PFSK-1 (cell line): ENCODE measurements around the gene JAKMIP1.

Experiments
- FOXP2 ChIP-seq: optimal IDR thresholded peaks from 2 replicates; pipeline ENCODE3; 2011; ENCODE audit warnings: borderline replicate concordance, control low read depth, inconsistent platforms; ENCODE audit not compliant: insufficient read depth; ENCODE audit errors: extremely low read length, extremely low read depth
- POLR2AphosphoS5 ChIP-seq: IDR thresholded peaks from 2 replicates; pipeline ENCODE4 v1.6.1; 2012; ENCODE audit warnings: low read depth, mild to moderate bottlenecking, control low read depth, low read length, moderate library complexity
- SIN3A ChIP-seq: IDR thresholded peaks from 2 replicates; pipeline ENCODE4 v1.6.1; 2012; ENCODE audit warnings: mild to moderate bottlenecking, low read length, moderate library complexity, borderline replicate concordance; ENCODE audit not compliant: insufficient read depth
- TAF1 ChIP-seq: IDR thresholded peaks from 2 replicates; pipeline ENCODE4 v1.6.1; 2012; ENCODE audit warnings: low read length, control low read depth, borderline replicate concordance; ENCODE audit not compliant: insufficient read depth
- TF ChIP-seq, protein P1 (sequence below), 2 experiments: IDR thresholded peaks; 2 replicates each; pipeline versions ENCODE4 v1.6.1 to v1.8.0; 2011 to 2012; ENCODE audit warnings: low read depth in 2 of 2, low read length in 2 of 2, control low read depth in 1 of 2, inconsistent platforms in 1 of 2, mild to moderate bottlenecking in 1 of 2, moderate library complexity in 1 of 2; ENCODE audit not compliant: insufficient read depth in 1 of 2

DNA sequence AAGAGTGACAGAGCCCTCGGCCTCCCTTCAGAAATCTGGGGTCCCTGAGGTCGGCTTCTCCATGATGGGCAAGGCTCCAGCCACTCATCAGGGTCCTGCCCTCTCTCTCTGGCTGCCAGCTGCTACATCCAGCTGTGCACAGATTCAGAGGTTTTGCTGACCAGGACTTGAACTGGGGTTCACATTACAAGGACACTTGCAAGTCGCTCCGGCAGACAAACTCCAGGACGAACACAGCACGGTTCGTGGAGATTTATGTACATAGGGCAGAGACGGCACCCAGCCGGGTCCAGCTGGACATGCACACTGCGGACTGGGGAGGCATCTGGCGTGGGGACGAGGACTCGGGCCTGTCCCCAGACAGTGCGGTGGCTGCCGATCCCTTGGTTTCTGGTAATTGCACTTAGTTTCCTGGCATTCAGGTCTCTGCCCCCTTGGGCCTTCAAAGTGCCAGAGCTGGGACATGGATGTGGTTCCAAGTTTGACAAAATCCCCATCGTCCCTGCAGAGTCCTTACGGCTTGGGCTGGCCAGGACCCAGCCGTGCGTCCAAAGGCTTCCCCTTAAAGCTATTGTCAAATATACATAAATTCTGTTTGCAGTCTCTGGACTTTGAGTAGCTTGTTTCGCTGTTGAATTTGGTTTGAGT, 175.9 kb downstream of the JAKMIP1 start:
- TF ChIP-seq POLR2AphosphoS5 (no peak), SIN3A (no peak), FOXP2 (no peak), TAF1 (no peak)
- TF ChIP-seq, protein P1, sequence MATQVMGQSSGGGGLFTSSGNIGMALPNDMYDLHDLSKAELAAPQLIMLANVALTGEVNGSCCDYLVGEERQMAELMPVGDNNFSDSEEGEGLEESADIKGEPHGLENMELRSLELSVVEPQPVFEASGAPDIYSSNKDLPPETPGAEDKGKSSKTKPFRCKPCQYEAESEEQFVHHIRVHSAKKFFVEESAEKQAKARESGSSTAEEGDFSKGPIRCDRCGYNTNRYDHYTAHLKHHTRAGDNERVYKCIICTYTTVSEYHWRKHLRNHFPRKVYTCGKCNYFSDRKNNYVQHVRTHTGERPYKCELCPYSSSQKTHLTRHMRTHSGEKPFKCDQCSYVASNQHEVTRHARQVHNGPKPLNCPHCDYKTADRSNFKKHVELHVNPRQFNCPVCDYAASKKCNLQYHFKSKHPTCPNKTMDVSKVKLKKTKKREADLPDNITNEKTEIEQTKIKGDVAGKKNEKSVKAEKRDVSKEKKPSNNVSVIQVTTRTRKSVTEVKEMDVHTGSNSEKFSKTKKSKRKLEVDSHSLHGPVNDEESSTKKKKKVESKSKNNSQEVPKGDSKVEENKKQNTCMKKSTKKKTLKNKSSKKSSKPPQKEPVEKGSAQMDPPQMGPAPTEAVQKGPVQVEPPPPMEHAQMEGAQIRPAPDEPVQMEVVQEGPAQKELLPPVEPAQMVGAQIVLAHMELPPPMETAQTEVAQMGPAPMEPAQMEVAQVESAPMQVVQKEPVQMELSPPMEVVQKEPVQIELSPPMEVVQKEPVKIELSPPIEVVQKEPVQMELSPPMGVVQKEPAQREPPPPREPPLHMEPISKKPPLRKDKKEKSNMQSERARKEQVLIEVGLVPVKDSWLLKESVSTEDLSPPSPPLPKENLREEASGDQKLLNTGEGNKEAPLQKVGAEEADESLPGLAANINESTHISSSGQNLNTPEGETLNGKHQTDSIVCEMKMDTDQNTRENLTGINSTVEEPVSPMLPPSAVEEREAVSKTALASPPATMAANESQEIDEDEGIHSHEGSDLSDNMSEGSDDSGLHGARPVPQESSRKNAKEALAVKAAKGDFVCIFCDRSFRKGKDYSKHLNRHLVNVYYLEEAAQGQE (IDR thresholded peaks at IDR 0.05; ENCODE audit: insufficient read depth in 1 of 2, low read depth in 2 of 2, low read length in 2 of 2): no peak
